RPMI8226 (cell line): ENCODE data around the gene MRPL38.
A peak's percentile ranks its signal among the peaks of the same experiment; 100 is the strongest.

Source experiments
- DNase-seq: peaks from one replicate; pipeline ENCODE4 v3.0.0-alpha.2; 2015

The MRPL38 gene

DNA sequence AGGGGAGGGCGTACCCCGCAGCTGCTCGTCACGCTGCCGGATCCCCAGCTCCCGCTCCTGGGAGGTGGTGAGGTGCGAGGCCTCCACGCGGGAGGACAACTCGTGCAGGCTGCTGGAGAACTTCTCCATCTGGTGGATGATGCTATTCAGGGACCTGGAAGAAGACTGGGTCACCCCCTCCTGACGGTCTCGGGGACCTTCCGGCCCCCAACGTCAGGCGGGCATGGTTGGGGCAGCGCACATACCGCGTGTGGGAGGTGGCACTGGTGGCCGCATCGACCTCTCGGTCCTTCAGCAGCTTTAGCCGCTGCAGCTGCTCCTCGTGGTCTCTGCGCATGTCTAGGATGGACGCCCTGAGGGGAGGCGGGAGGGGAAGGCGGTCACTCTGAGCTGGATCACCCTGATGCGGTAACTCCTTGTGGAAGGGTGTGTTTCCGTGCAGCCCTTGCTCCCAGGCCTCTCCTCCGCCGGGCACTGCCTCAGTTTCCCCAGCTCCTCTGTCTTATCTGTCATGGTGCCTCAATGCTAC, 13.3 kb upstream of the MRPL38 start:
- DNase-seq: no peak

GRCh38 chr17:75917141-75917916, 12.6 kb upstream of the MRPL38 start:
- no peak for DNase-seq

DNA sequence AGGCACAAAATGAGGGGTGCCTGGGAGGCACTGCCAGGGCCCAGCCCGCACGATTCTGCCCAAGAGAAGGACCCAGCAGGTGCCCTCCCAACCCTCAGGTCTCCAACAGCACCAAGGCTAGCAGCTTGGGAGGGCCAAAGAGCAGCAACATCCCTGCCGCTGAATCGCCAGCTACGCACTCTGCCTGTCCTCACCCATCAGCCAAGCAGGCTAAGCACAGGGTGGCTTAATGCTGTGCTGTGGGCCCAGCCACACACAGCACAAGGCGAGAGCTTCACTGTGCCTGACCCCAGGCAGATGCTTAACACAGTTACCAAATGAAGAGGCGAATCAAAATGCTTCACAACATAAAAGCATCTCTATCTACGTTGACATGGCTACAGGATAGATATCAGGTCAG, 10.6 kb upstream of the MRPL38 start:
- DNase-seq: no peak

DNA sequence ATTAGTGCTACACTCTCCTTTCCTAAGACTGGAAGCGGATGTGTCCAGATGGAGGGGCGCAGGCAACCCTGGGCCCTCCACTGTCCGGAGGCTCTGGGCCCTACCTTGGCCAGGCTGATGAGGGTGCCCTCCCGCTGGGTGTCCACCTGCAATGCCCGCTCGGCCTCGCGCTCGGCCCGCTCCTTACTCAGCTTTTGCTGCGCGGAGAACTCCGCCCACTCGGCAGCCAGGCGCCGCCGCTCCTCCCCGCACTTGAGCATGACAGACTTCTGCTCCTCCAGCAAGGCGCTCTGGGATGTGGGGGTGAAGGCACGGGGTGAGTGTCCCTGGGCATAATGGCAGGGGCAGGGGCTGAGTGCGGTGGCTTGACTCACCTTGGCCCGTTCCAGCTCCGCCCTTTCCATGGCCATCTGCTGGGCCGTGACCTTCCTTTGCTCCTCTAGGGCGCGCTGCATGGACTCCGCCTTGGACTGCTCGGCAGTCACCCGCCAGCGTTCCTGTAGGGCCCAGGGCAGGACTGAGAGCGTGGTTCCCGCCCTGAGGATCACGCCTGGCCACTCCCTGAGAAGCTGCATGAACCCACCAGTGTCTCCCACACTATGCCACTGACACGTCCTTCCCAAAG, 10.1 kb upstream of the MRPL38 start:
- no peak for DNase-seq

DNA sequence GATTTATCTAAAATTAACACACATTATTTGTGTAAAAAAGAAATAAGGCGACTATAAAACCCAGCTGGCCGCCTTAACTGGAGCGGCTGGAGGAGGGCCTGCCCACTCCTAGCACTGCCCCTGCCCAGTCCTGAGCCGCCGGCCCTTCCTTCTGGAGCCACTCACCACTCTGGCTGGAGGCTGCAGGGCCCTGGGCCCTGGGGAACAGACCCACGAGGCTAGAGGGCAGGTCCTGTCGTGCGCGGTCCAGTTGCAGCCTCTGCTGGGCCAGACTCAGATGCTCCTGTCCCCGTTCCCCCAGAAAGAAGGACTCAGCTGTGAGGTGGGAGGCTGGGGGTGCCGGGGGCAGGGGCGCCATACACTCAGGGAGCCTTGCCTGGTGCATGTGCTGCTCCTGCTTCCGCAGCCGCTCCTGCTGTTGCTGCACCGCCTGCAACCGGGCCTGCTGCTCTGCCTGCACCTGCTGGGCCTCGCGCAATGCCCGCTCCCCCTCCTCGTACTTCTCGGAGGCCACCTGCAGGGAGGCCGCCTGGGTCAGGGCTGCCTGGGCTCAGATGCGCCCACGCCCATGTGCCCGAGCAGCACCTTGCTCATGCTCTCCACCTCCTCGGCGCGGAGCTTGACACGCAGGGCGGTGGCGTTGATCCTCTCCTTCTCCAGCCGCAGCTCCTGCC, 9.0 kb upstream of the MRPL38 start:
- no peak for DNase-seq

DNA sequence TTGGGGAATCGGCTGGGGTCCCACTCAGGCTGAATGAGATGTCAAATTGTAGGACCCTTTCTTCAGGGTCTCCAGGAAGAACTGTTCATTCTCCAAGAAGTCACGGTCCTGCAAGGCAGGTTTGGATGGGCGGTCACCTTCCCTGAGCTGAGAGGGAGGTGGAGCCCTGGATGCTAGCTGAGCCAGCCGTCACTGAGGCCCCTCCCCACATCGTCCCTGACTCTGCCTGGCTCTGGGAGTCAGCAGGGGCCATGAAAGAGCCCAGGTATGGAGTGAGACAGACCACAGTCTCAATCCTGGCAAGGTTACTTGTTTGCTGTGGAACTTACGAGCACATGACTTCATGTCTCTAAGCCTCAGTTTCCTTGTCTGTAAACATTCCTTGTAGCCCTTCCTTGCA, 6.0 kb upstream of the MRPL38 start:
- DNase-seq: peak; percentile 75

DNA sequence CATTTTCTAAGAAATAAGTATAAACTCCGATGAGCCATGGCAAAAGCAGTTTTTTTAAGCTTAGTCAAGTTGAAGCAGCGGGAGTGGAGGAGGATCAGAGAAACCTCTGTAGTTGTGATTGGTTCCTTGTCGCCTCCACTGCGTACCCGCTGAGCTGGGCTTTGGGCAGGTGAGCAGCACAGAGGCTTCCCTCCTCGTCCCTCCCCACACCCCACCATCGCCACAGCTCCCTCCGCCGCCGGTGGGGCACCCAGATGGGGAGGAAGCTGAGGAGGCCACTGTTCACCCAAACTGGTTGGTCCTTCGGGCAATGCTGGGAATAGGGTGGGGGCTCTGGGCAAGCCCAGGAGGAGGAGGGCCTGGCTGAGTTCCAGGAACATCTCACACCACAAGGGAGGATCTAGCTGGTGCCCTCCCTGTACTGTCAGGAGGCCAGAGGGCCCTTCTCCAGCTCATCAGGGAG, 5.2 kb upstream of the MRPL38 start:
- no peak for DNase-seq

- peak; percentile 99 for DNase-seq
These were observed 4.5 kb upstream of the MRPL38 start for GRCh38 chr17:75909051-75909811.

GRCh38 chr17:75908201-75908600, 3.5 kb upstream of the MRPL38 start:
- no peak for DNase-seq

DNA sequence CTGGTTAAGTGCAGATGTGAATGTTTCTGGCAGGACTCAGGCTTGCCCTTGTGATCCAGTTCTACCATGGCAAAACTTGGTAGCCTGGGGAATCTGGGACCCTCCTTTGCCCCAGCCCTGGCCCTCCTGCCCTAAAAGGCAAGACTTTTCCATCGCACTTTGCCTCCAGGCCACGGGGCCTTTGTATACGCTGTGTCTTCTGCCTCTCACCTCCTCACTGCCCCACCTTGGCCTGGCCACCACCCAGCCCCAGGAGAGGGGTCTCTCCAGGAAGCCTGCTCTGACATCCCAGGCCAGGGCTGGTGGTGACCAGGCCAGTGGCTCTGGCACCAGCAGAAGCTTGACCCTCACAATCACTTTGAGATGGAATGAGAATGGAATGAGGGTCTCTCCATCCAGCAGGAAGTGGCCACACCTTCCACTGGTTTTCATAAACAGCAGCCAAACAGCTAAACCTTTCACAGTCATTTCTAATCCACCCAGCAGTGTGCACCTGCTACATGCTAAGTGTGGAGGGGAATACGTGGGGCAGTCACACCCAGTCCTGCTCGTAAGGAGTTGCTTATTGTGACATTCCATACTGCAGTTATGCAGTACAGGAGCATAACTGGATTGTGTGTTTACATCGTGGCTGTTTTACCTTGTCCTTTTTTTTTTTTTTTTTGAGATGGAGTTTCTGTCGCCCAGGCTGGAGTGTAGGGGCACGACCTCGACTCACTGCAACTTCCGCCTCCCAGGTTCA, 1.6 kb upstream of the MRPL38 start:
- no peak for DNase-seq

GRCh38 chr17:75902406-75902805, 2.3 kb downstream of the MRPL38 start:
- DNase-seq: no peak

- DNase-seq: no peak
These were observed 3.0 kb downstream of the MRPL38 start for GRCh38 chr17:75901727-75902126.

- DNase-seq: no peak
These were observed 3.8 kb downstream of the MRPL38 start for GRCh38 chr17:75900691-75901533.

DNA sequence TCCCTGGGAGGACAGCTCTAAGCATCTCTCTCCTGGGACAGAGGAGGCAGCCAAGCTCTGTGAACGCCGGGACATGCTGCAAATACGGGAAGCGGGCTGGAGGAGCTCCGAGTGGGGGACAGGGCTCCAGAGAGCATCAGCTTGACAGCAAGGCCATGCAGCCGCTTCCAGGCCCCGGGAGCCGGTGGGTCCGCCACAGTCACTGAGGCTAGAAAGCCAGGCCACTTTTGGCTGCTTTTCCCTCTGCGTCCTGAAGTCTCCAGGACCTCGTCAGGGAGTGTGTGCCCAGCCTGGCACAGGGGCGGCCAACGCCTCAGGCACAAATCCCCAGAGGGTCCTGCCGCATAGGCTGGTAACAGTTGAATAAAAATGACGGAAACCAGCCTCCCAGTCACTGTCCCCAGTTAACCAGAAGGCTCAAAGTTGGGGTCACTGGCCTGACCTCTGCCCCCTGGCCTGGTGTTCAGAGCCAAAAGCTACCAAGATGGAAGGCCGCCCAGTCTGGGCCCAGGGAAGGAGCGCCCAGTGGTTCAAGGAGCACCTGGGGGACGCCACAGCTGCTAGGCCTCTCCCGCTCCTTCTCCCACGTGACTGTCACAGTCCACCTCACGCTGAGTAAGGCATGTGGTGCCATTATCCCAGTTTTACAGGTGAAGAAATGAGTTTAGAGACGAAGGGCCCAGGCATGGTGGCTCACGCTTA, 4.8 kb downstream of the MRPL38 start:
- DNase-seq: no peak

DNA sequence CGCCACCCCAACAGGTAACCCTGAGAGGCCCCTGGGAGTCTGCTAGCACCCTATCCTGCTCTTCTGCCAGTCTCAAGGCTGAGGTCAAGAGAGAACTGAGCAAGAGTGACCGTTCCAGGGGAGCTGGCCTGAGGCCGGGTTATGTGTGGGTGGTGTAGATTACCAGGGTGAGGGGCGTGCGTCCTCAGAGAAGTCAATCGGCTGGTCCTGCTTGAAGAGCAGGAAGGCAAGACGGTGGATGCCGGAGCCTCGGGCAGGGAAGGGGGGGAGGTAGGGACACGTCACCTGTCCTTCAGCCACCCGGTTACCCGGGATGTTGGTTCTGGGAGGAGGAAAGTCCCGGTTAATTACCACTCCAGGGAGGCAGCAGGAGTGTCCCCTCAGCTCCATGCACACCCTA, 5.3 kb downstream of the MRPL38 start:
- DNase-seq: no peak

- DNase-seq: no peak
These were observed 5.9 kb downstream of the MRPL38 start for GRCh38 chr17:75898791-75899190.

- DNase-seq: no peak
These were observed 6.6 kb downstream of the MRPL38 start for GRCh38 chr17:75898065-75898464.

GRCh38 chr17:75897160-75898019, 7.3 kb downstream of the MRPL38 start:
- DNase-seq: no peak

DNA sequence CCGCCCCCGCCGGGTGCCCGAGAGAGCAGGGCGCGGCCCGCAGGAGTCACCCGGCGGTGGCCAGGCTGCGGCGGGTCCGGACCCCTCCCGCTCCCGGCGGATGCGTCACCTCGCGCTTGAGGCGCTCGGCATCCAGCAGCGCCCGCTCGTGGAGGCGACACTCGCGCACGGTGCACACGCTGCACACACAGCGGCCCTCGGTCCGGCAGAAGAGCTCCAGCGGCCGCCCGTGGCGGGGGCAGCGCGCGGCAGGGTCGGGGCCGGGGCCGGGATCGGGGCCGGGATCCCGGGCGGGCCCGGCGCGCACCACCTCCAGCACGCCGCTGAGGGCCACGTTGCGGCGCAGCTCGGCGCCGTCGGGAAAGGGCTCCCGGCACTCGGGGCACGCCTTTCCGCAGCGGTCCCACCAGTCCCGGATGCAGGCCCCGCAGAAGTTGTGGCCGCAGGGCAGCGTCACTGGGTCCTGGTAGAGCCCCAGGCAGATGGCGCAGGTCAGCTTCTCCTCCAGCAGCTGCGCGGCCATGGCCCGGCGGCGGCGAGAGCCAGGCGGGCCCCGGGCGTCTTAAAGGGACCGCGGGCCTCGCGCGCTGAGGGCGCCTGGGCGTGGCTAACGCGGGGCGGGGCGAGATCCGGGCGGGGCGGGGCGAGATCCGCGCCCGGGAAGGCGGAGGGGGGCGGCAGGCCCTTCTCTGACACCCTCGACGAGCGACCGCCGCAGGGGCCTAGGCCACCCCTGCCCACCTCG, 8.1 kb downstream of the MRPL38 start, which contains the start of gene TRIM65:
TSS of gene TRIM65 (minus strand) at position 537 of the 745 bp plus-strand sequence. CDS start at position 523, 14 bp downstream.
- peak; percentile 88 for DNase-seq
